ENCODE measurements around the gene EPYC. TPM values are rescaled to one million over a fixed set of nuclear protein-coding genes. Genes with fewer than 3 reads are reported as not detected.
"Not testable (repeated sequence)": the region's sequence is repeated elsewhere in the genome, so short reads cannot be mapped to it uniquely, and the experiment has no call there.

Gene EPYC
- polyA plus RNA-seq, 1 donor from 2014 or later, result not detected

GRCh38 chr12:91007531-91008290 lies 2.9 kb upstream of the EPYC start:
- Mint-ChIP-seq H3K4me1 (peaks cover 0 to 3% (median 2%) of the 10 kb centered on the region in 3 donors), H3K4me3 (no peak overlapping the region), H3K27ac (no peak overlapping the region), H3K36me3 (no peaks in the 10 kb centered on the region), H3K27me3 (peaks cover 2% of the 10 kb centered on the region), H3K9me3 (no peaks in the 10 kb centered on the region)

GRCh38 chr12:91003737-91004136 lies 1.0 kb downstream of the EPYC start:
- Mint-ChIP-seq H3K27me3 (no peaks in the 10 kb centered on the region), H3K36me3 (no peaks in the 10 kb centered on the region), H3K4me1 (peaks cover 0 to 3% (median 2%) of the 10 kb centered on the region in 3 donors), H3K4me3 (no peak overlapping the region), H3K9me3 (no peaks in the 10 kb centered on the region), H3K27ac (no peak overlapping the region)

- Mint-ChIP-seq H3K9me3 (no peaks in the 10 kb centered on the region), H3K4me3 (no peak overlapping the region), H3K27ac (no peak overlapping the region), H3K27me3 (no peaks in the 10 kb centered on the region), H3K36me3 (no peaks in the 10 kb centered on the region), H3K4me1 (no peaks in the 10 kb centered on the region)
Observed at GRCh38 chr12:91001306-91001705, 3.5 kb downstream of the EPYC start.

DNA sequence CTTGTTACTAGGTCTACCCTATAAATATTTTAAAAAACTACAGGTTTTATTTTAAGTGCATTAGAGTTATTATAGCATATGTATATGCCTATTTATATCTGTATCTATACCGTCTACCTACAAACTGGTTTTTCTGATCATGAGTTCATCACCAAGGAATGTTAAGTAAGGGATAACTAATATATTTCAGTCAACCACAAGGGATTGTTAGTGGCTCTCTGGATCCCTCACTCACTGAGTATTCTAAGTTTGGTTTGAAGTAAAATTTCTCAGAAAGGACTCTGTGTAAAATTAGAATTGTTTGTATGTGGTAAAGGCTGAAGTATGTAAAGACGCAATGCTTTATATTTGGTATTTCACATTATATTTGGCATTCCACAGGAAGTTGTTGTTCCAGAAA lies 4.8 kb downstream of the EPYC start:
- no peaks in the 10 kb centered on the region for H3K4me1 Mint-ChIP-seq
- no peaks in the 10 kb centered on the region for H3K36me3 Mint-ChIP-seq
- no peak overlapping the region for H3K27ac Mint-ChIP-seq
- no peaks in the 10 kb centered on the region for H3K9me3 Mint-ChIP-seq
- no peaks in the 10 kb centered on the region for H3K27me3 Mint-ChIP-seq
- H3K4me3 Mint-ChIP-seq, result no peak overlapping the region

- H3K4me3 Mint-ChIP-seq, result no peak overlapping the region
- no peaks in the 10 kb centered on the region for H3K27me3 Mint-ChIP-seq
- no peaks in the 10 kb centered on the region for H3K4me1 Mint-ChIP-seq
- H3K9me3 Mint-ChIP-seq, result no peaks in the 10 kb centered on the region
- H3K36me3 Mint-ChIP-seq, result no peaks in the 10 kb centered on the region
- no peak overlapping the region for H3K27ac Mint-ChIP-seq
Observed at GRCh38 chr12:90999527-90999926, 5.2 kb downstream of the EPYC start.

- H3K27ac Mint-ChIP-seq, result no peak overlapping the region
- no peaks in the 10 kb centered on the region for H3K36me3 Mint-ChIP-seq
Observed at GRCh38 chr12:90995010-90995409, 9.8 kb downstream of the EPYC start.

GRCh38 chr12:90991952-90992465 lies 12.8 kb downstream of the EPYC start:
- Mint-ChIP-seq H3K36me3 (no peaks in the 10 kb centered on the region), H3K27me3 (peaks cover 4% of the 10 kb centered on the region), H3K4me1 (no peaks in the 10 kb centered on the region), H3K27ac (no peak overlapping the region), H3K9me3 (peaks cover 0 to 2% (median 2%) of the 10 kb centered on the region in 3 donors), H3K4me3 (no peak overlapping the region)

More at GRCh38 chr12:90995010-90995409, 9.8 kb downstream of the EPYC start:
- Mint-ChIP-seq H3K27me3 (no peaks in the 10 kb centered on the region), H3K4me1 (no peaks in the 10 kb centered on the region), H3K9me3 (no peaks in the 10 kb centered on the region), H3K4me3 (no peak overlapping the region)

DNA sequence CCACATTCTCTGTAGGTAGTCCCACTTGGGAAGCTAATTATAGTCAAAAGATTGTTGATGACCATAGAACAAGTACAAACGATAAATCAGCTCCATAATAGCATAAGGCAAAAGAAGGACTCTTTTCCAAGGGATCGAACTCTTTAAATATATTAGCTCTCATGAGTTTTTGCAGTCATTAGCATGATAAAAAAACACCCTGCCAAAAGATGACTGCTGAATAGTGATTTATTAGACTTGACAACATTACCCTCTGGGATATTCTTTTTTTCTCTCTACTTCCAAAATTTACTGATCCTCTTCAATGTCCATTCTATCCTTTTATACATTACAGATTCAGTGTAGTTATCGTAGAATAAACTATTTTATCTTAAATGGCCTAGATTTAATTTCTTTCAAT lies 14.2 kb downstream of the EPYC start:
- Mint-ChIP-seq H3K36me3 (no peaks in the 10 kb centered on the region), H3K27me3 (peaks cover 4% of the 10 kb centered on the region), H3K9me3 (peaks cover 0 to 4% (median 2%) of the 10 kb centered on the region in 3 donors), H3K4me1 (no peaks in the 10 kb centered on the region), H3K4me3 (no peak overlapping the region), H3K27ac (no peak overlapping the region)

DNA sequence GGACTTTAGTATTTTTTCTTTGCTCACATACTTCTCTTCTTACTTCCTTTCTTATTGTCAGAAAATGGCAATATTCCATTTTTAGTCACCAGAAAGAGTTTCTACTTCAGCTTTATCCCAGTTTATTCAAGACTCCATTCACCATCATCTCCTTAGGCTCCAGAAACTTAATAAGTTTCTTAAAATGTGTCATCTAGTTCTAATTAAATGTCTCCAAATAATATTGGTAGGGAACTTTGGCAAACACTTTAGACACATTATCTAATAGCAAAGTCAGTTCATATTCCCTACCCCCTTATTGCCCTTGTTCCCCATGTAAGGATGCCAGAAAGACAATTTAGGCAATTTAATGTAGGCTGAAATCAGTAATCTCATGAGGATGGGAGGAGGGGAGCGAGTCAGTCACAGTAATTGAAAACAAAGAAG lies 15.1 kb downstream of the EPYC start:
- H3K36me3 Mint-ChIP-seq, result no peaks in the 10 kb centered on the region
- H3K4me3 Mint-ChIP-seq, result no peak overlapping the region
- H3K9me3 Mint-ChIP-seq, result peaks cover 0 to 4% (median 2%) of the 10 kb centered on the region in 3 donors
- no peak overlapping the region for H3K27ac Mint-ChIP-seq
- H3K4me1 Mint-ChIP-seq, result no peaks in the 10 kb centered on the region
- peaks cover 4% of the 10 kb centered on the region for H3K27me3 Mint-ChIP-seq

DNA sequence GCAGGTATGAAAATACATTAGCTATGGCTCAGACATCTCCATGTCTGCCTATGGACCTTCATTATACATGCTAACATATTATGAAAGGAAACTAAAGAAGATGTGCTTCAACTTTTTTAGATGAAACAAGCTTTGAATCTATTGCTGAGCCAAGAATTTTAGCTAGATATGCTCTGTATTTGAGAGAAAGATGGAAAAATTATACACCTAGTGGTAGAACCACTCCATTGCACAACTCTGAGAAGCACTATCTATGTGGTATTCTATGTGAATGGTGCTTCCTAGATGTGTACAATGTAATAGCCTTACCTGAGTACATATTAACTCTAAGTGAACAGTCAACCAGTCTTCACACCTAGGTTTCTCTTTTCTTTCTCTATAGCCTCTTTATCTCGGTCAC lies 17.3 kb downstream of the EPYC start:
- Mint-ChIP-seq H3K27me3 (peaks cover 5% of the 10 kb centered on the region), H3K27ac (no peak overlapping the region), H3K4me3 (no peak overlapping the region), H3K9me3 (peaks cover 0 to 4% (median 2%) of the 10 kb centered on the region in 3 donors), H3K36me3 (no peaks in the 10 kb centered on the region), H3K4me1 (no peaks in the 10 kb centered on the region)

- Mint-ChIP-seq H3K4me1 (no peaks in the 10 kb centered on the region), H3K4me3 (no peak overlapping the region), H3K9me3 (peaks cover 0 to 4% (median 2%) of the 10 kb centered on the region in 3 donors), H3K27ac (no peak overlapping the region), H3K36me3 (no peaks in the 10 kb centered on the region), H3K27me3 (peaks cover 5% of the 10 kb centered on the region)
Observed at GRCh38 chr12:90987101-90987500, 17.7 kb downstream of the EPYC start.

DNA sequence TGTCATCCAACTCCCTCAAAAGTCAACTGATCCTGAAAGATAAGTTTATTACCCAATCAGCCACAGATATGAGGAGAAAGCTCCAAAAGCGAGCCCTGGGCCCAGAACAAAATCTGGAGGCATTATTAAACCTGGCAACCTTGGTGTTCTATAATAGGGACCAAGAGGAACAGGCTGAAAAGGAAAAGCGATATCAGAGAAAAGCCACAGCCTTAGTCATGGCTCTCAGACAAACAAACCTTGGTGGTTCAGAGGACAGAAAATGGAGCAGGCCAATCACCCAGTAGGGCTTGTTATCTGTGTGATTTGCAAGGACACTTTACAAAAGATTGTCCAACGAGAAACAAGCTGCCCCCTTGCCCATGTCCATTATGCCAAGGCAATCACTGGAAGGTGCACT lies 19.4 kb downstream of the EPYC start:
- H3K9me3 Mint-ChIP-seq, H3K36me3 Mint-ChIP-seq, H3K27ac Mint-ChIP-seq, H3K4me1 Mint-ChIP-seq, H3K4me3 Mint-ChIP-seq, H3K27me3 Mint-ChIP-seq: not testable (repeated sequence)

DNA sequence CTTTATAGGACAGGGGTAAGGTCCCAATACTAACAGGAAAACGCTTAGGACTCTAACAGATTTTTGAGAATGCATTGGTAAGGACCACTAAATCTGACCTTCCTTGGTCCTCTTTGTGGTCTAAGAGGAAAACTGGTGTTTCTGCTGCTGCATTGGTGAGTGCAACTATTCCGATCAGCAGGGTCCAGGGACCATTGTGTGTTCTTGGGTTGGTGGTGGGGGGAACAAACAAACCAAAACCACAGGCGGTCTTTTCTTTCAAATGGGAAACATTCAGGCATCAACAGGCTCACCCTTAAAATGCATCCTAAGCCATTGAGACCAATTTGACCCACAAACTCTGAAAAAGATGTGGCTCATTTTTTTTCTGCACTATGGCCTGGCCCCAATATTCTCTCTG lies 20.7 kb downstream of the EPYC start:
- H3K36me3 Mint-ChIP-seq, result no peaks in the 10 kb centered on the region

GRCh38 chr12:90982170-90982569 lies 22.6 kb downstream of the EPYC start:
- no peak overlapping the region for H3K27ac Mint-ChIP-seq
- H3K27me3 Mint-ChIP-seq, result peaks cover 3% of the 10 kb centered on the region
- H3K4me1 Mint-ChIP-seq, result no peaks in the 10 kb centered on the region
- H3K36me3 Mint-ChIP-seq, result no peaks in the 10 kb centered on the region
- peaks cover 0 to 4% (median 2%) of the 10 kb centered on the region in 3 donors for H3K9me3 Mint-ChIP-seq
- H3K4me3 Mint-ChIP-seq, result no peak overlapping the region

More for the DNA sequence above, 20.7 kb downstream of the EPYC start:
- Mint-ChIP-seq H3K4me3 (no peak overlapping the region), H3K4me1 (no peaks in the 10 kb centered on the region), H3K9me3 (peaks cover 0 to 4% (median 2%) of the 10 kb centered on the region in 3 donors), H3K27me3 (peaks cover 5% of the 10 kb centered on the region), H3K27ac (no peak overlapping the region)

- Mint-ChIP-seq H3K36me3 (no peaks in the 10 kb centered on the region), H3K27ac (no peak overlapping the region), H3K4me1 (no peaks in the 10 kb centered on the region), H3K9me3 (no peaks in the 10 kb centered on the region), H3K27me3 (peaks cover 1% of the 10 kb centered on the region), H3K4me3 (no peak overlapping the region)
Observed at GRCh38 chr12:90979951-90980350, 24.8 kb downstream of the EPYC start.

GRCh38 chr12:90979019-90979418 lies 25.8 kb downstream of the EPYC start:
- no peaks in the 10 kb centered on the region for H3K4me1 Mint-ChIP-seq
- no peaks in the 10 kb centered on the region for H3K27me3 Mint-ChIP-seq
- H3K4me3 Mint-ChIP-seq, result no peak overlapping the region
- no peaks in the 10 kb centered on the region for H3K36me3 Mint-ChIP-seq
- no peak overlapping the region for H3K27ac Mint-ChIP-seq
- H3K9me3 Mint-ChIP-seq, result no peaks in the 10 kb centered on the region

All from IgD-negative memory B cell (primary cell).